OCI-LY7 (cell line): ENCODE measurements around the gene ADAMTS13. TPM values are rescaled to one million over a fixed set of nuclear protein-coding genes. Genes with fewer than 3 reads are reported as not detected.

ENCODE experiments used
- BruUV-seq: library from RNA; stranded (reverse); fragments of 400-500 nt; replicated peaks from 2 replicates; lab custom pipeline; 2021; lab: Mats Ljungman, UMichigan
- CTCF ChIA-PET: fragments of 300-600 bp; sonication (Branson Sonifier 250); formaldehyde crosslinking; loops from one replicate; lab custom pipeline; 2022; ENCODE audit warnings: antibody characterized with exemption; ENCODE audit not compliant: unreplicated experiment; lab: Charles Lee
- POLR2A ChIA-PET: fragments of 300-600 bp; sonication (Branson Sonifier 250); formaldehyde crosslinking; loops from one replicate; lab custom pipeline; 2022; ENCODE audit warnings: antibody characterized with exemption; lab: Charles Lee
- DNase-seq: peaks from one replicate; pipeline ENCODE4 v3.0.0-alpha.2; 2015; ENCODE audit warnings: low spot score
- H2AFZ ChIP-seq: fragments of 200-600 bp; sonication (generic), shearing (Covaris generic); 2 replicates; pipeline ENCODE4 v1.6.1; 2014; ENCODE audit warnings: mild to moderate bottlenecking, antibody characterized with exemption, low read length, moderate library complexity
- H3K27ac ChIP-seq: fragments of 200-600 bp; sonication (generic); 2 replicates; pipeline ENCODE4 v1.5.1; 2014; ENCODE audit warnings: mixed run types, low read depth, mild to moderate bottlenecking, moderate library complexity, low read length, inconsistent platforms; ENCODE audit not compliant: poor library complexity, severe bottlenecking
- H3K36me3 ChIP-seq: fragments of 200-600 bp; sonication (generic); 2 replicates; pipeline ENCODE4 v1.6.1; 2014; ENCODE audit warnings: mild to moderate bottlenecking, antibody characterized with exemption, low read length, moderate library complexity, mixed read lengths; ENCODE audit not compliant: insufficient read depth
- H3K4me1 ChIP-seq: fragments of 200-600 bp; sonication (generic); 2 replicates; pipeline ENCODE4 v1.5.1; 2014; ENCODE audit warnings: mild to moderate bottlenecking, low read length; ENCODE audit not compliant: insufficient read depth, poor library complexity, severe bottlenecking
- H3K4me2 ChIP-seq: fragments of 200-600 bp; sonication (generic); 2 replicates; pipeline ENCODE4 v1.6.1; 2014; ENCODE audit warnings: mild to moderate bottlenecking, low read length
- H3K4me3 ChIP-seq: fragments of 200-600 bp; sonication (generic); 2 replicates; pipeline ENCODE4 v1.5.1; 2014; ENCODE audit warnings: mild to moderate bottlenecking, low read depth, low read length; ENCODE audit not compliant: poor library complexity, severe bottlenecking
- H3K79me2 ChIP-seq: fragments of 200-600 bp; sonication (generic); 2 replicates; pipeline ENCODE4 v1.6.1; 2016; ENCODE audit warnings: low read depth, mild to moderate bottlenecking, low read length, moderate library complexity, mixed read lengths; ENCODE audit not compliant: insufficient read depth
- H3K9me2 ChIP-seq: fragments of 200-600 bp; sonication (generic); 2 replicates; pipeline ENCODE4 v1.6.1; 2016; ENCODE audit warnings: mild to moderate bottlenecking, low read length, mixed read lengths; ENCODE audit not compliant: insufficient read depth
- H3K9me3 ChIP-seq: fragments of 200-600 bp; sonication (generic); 2 replicates; pipeline ENCODE4 v1.6.1; 2014; ENCODE audit warnings: mild to moderate bottlenecking, mixed run types, low read length, mixed read lengths
- H4K20me1 ChIP-seq: fragments of 200-600 bp; sonication (generic); 2 replicates; pipeline ENCODE4 v1.6.1; 2014; ENCODE audit warnings: mild to moderate bottlenecking, antibody characterized with exemption, low read length, moderate library complexity, mixed read lengths; ENCODE audit not compliant: insufficient read depth
- CTCF ChIP-seq: fragments of 200-600 bp; sonication (generic); conservative IDR thresholded peaks from 2 replicates; pipeline ENCODE4 v1.5.1; 2014; ENCODE audit warnings: mild to moderate bottlenecking, antibody characterized with exemption, low read length, moderate library complexity, mixed read lengths
- EZH2phosphoT487 ChIP-seq: fragments of 200-600 bp; sonication (generic); IDR thresholded peaks from 2 replicates; pipeline ENCODE4 v1.6.1; 2018; ENCODE audit warnings: low read depth, borderline replicate concordance, mild to moderate bottlenecking, mixed run types, antibody characterized with exemption, low read length, moderate library complexity, mixed read lengths
- intact Hi-C: fragments of 100-400 bp; cut with micrococcal nuclease; formaldehyde crosslinking; loops from one replicate; pipeline ENCODE4 v1.10.0; 2022; ENCODE audit not compliant: unreplicated experiment
- total RNA-seq, 2 experiments: library from RNA; depleted of rRNA in 1 of 2; stranded (reverse); fragments of >200 nt in 1 of 2; shearing (Covaris generic) in 1 of 2; gene quantifications; 2 replicates each; pipeline ENCODE4 v1.2.3, GENCODE V29; 2014 to 2022

Gene ADAMTS13
- total RNA-seq, 2 experiments from 2014 or later: 6.2 to 18.1 TPM

GRCh38 chr9:133492061-133493021 is 70.2 kb downstream of the ADAMTS13 start:
- Histone ChIP-seq H3K9me3 (no peaks in the 10 kb centered on the region), H3K4me2 (no peak overlapping the region), H3K79me2 (no peaks in the 10 kb centered on the region), H3K36me3 (no peaks in the 10 kb centered on the region), H4K20me1 (no peaks in the 10 kb centered on the region), H2AFZ (no peak overlapping the region), H3K27ac (no peak overlapping the region), H3K4me1 (no peaks in the 10 kb centered on the region), H3K9me2 (no peaks in the 10 kb centered on the region), H3K4me3 (no peak overlapping the region)
- ChIA-PET CTCF (no interaction called here), POLR2A (no interaction called here)
- no TSS peak for BruUV-seq
- DNase-seq: no peak
- intact Hi-C loops: no loop called here
- TF ChIP-seq EZH2phosphoT487 (no peak), CTCF (no peak)

- DNase-seq: no peak
- BruUV-seq: no TSS peak
- H3K9me3 ChIP-seq: no peaks in the 10 kb centered on the region
- no peaks in the 10 kb centered on the region for H4K20me1 ChIP-seq
- H3K4me2 ChIP-seq: no peak overlapping the region
- intact Hi-C loops: no loop called here
- ChIA-PET POLR2A (no interaction called here), CTCF (interaction anchor here (0.6 kb wide), 1 partner anchor 34 kb away, joined by 3 read pairs; the partner anchor contains the start of gene CACFD1)
- no peaks in the 10 kb centered on the region for H3K4me1 ChIP-seq
- H3K36me3 ChIP-seq: no peaks in the 10 kb centered on the region
- no peaks in the 10 kb centered on the region for H3K79me2 ChIP-seq
- H3K27ac ChIP-seq: no peak overlapping the region
- H2AFZ ChIP-seq: no peak overlapping the region
- no peaks in the 10 kb centered on the region for H3K9me2 ChIP-seq
- TF ChIP-seq EZH2phosphoT487 (no peak), CTCF (no peak)
- H3K4me3 ChIP-seq: no peak overlapping the region
Measured at GRCh38 chr9:133493428-133493827, 71.3 kb downstream of the ADAMTS13 start.
